Measurements from ENCODE around the gene AHCY. TPM values are rescaled to one million over a fixed set of nuclear protein-coding genes. Genes with fewer than 3 reads are reported as not detected.
"Not testable (repeated sequence)": the region's sequence is repeated elsewhere in the genome, so short reads cannot be mapped to it uniquely, and the experiment has no call there.

AHCY gene
- total RNA-seq (2014; rRNA removed; shearing (Covaris generic)), result 154 and 162 TPM in 2 replicates

DNA sequence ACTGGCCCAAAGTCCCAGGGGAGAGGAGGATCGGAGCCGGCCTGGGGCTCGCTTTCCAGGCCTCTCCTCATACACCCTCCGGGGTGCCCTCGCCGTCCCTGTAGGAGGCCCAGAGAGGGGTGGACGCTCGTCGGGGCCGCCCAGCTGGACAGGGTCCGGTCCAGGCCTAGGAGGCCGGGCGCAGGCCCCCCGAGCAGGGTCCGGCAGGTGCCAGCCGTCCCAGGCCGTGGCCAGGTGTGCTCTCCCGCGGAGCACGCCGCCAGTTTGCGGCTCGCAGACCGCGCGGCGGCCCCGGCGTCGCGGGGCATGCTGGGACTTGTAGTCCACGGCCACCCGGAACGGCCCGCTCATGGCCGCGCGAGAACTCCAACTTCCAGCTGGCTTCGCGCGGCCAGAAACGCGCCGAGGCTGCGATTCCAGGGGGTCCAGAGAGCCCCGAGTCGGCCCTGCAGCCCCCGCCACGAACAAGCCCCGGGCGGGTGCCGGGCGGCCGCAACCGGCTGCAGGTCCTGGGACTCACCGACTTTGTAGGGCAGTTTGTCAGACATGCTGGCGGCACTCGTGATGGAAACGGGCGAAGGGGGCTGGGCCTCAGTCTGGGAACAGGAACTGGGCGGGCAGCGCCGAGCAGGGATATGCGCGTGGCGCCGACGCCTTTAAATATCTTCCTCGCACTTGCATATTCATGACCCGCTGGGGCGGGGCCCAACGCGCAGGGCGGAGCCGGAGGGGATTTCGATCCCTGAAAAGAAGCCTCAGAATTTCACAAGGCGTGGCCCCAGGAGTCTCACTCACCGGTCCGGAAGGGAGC lies at the start of gene AHCY:
Gene AHCY, minus strand, starts transcription at position 633 of the 811 bp plus-strand sequence. Its CDS starts 85 bp downstream, at position 548.
- peak; percentile 95 for DNase-seq (ENCODE audit: low spot score)

GRCh38 chr20:34350095-34350494 lies 46.9 kb upstream of the AHCY start:
- no peak for DNase-seq (ENCODE audit: low spot score)

- no peak for DNase-seq (ENCODE audit: low spot score)
These were observed 44.4 kb upstream of the AHCY start for GRCh38 chr20:34347571-34347970.

DNA sequence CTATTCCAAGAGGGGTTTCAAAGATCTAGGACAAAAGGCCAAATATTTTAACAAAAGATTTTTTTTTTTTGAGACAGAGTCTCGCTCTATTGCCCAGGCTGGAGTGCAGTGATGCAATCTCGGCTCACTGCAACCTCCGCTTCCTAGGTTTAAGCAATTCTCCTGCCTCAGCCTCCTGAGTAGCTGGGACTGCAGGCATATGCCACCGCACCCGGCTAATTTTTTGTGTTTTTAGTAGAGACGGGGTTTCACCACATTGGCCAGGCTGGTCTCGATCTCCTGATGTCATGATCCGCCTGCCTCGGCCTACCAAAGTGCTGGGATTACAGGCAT lies 43.3 kb upstream of the AHCY start:
- not testable (repeated sequence) for DNase-seq (ENCODE audit: low spot score)

DNA sequence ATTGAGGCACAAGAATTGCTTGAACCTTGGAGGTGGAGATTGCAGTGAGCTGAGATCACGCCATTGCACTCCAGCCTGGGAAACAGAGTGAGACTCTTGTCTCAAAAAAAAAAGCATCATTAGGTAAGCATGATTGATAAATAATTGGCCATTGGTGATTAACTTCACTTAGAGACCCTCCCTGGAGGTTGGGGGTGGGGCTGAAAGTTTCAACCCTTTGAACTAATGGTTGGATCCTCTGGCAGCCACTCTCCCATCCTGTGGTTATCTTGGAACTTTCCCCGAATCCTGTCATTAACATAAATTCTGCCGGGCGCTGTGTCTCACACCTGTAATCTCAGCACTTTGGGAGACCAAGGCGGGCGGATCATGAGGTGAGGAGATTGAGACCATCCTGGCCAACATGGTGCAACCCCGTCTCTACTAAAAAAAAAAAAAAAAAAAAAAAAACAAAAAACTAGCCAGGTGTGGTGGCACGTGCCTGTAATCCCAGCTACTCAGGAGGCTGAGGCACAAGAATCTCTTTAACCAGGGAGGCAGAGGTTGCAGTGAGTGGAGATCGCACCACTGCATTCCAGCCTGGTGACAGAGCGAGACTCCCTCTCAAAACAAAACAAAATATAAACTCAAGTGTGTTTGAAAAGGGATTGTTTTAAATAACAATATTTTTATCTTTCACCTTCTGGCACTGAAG lies 42.8 kb upstream of the AHCY start:
- not testable (repeated sequence) for DNase-seq (ENCODE audit: low spot score)

DNA sequence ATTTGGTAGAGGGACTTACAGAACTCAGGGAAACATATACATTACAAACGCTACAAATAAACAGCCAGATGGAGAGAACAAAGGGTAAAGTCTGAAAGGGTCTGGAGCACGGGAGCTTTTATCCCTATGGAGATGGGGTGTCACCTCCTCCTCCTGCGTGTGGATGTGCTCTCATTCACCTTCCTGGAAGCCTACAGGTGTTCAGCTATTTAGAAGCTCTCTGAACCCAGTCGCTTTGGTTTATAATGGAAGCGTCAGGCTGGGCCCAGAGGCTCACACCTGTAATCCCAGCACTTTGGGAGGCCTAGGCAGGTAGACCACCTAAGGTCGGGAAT lies 42.2 kb upstream of the AHCY start:
- no peak for DNase-seq (ENCODE audit: low spot score)

DNA sequence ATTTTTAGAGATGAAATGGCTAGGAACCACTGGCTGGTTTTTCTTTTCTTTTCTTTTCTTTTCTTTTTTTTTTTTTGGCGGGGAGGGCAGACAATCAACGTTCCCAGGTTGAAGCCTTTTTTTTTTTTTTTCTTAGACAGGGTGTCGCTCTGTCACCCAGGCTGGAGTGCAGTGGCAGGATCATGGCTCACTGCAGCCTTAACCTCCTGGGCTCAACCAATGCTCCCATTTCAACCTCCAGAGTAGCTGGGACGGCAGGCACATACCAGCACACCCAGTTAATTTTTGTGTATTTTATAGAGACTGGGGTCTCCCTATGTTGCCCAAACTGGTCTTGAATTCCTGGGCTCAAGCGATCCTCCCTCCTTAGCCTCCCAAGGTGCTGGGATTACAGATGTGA lies 41.1 kb upstream of the AHCY start:
- no peak for DNase-seq (ENCODE audit: low spot score)

DNA sequence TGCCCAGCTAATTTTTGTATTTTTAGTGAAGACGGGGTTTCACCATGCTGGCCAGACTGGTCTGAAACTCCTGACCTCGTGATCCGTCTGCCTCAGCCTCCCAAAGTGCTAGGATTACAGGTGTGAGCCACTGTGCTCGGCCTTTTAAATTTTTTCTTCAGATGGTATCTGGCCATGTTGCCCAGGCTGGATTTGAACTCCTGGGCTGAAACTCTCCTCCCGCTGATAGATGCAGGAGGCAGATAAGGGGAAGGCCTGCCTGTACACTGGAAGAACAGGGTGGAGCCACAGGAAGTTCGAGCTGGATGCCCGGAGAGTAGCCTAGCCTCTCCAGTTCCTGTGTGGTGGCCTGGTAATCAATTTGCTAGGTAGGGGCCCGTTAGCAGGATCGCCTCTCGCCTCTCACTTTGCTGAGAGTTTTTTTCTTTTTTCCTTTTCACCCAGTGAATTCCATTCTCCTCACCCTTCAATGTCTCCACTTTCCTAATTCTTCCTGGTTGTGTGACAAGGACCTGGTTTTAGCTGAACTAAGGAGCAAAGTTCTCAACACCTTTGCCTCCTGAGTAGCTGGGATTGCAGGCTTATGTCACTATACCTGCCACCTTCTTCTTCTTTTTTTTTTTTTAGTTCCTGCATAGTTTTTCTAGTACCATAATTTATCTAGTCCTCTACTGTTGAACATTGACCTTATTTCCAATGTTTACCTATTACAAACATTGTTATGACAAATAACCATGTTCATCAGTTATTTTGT lies 40.5 kb upstream of the AHCY start:
- DNase-seq (ENCODE audit: low spot score), result no peak

DNA sequence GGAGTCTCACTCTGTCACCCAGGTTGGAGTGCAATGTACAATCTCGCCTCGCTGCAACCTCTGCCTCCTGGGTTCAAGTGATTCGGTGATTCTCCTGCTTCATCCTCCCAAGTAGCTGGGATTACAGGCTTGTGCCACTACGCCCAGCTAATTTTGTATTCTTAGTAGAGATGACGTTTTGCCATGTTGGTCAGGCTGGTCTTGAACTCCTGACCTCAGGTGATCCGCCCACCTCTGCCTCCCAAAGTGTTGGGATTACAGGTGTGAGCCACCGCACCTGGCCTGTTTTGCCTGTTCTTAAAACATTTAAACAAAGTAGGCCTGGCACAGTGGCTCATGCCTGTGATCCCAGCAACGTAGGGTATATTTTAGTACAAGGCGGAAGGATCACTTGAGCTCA lies 38.0 kb upstream of the AHCY start:
- not testable (repeated sequence) for DNase-seq (ENCODE audit: low spot score)

GRCh38 chr20:34340726-34341125 lies 37.6 kb upstream of the AHCY start:
- not testable (repeated sequence) for DNase-seq (ENCODE audit: low spot score)

GRCh38 chr20:34337982-34338726 lies 35.0 kb upstream of the AHCY start:
- no peak for DNase-seq (ENCODE audit: low spot score)

DNA sequence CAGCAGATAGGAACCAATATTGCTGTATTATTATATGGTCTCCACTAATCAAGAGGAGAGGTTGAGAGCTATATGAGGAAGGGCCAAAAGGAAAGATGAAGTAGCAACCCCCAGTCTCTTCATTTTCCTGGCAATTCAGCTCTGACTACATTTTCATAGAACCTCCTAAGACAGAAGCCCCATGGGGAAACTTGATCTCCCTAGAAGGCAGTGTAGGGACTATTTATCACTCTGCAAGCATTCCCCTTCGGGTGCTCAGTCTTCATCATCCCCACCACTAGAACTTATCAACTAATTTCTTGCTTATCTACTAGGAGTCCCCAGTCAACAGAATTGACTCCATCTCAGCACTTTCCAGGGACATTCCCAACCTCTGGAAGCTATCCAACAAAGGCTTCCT lies 34.4 kb upstream of the AHCY start:
- no peak for DNase-seq (ENCODE audit: low spot score)

GRCh38 chr20:34334654-34335407 lies 31.7 kb upstream of the AHCY start:
- DNase-seq (ENCODE audit: low spot score), result no peak

DNA sequence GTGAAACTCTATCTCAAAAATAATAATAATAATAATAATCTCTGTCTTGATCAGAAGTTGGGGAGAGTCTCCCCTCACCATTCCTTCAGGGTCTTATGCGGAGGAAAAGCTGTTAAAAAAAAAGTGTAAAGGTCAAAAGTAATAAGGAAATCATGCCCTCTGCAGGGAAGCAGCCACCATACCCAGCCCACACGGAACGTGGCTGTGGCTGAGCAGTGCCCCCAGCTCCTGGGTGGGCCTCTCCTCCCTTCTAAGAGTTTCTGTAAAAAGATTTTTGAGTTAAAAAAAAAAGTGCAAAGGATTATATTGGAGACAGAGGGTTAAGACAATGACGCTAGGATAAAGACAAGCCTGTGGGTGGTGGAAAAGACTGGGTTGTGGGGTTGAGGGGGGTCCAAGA lies 30.6 kb upstream of the AHCY start:
- DNase-seq (ENCODE audit: low spot score), result no peak

GRCh38 chr20:34332262-34332920 lies 29.2 kb upstream of the AHCY start:
- DNase-seq (ENCODE audit: low spot score), result no peak

DNA sequence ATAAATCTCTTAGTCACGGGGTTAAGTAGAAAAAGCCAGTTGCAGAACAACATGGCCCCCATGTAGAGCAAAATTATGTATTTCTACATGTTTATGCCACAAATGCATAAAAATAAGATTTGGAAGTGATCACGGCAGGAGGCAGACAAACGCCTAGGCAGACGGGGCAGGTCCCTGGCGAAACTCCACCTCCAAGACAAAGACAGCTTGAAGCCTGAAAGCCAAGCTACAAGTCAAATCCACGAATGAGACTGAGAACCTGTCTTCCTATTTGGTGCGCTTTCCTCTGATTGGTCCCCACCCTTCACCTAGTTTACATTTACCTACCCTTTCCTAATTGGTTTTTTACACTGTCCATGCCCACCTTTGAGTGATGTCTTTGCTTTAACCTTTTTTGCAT lies 28.7 kb upstream of the AHCY start:
- no peak for DNase-seq (ENCODE audit: low spot score)

DNA sequence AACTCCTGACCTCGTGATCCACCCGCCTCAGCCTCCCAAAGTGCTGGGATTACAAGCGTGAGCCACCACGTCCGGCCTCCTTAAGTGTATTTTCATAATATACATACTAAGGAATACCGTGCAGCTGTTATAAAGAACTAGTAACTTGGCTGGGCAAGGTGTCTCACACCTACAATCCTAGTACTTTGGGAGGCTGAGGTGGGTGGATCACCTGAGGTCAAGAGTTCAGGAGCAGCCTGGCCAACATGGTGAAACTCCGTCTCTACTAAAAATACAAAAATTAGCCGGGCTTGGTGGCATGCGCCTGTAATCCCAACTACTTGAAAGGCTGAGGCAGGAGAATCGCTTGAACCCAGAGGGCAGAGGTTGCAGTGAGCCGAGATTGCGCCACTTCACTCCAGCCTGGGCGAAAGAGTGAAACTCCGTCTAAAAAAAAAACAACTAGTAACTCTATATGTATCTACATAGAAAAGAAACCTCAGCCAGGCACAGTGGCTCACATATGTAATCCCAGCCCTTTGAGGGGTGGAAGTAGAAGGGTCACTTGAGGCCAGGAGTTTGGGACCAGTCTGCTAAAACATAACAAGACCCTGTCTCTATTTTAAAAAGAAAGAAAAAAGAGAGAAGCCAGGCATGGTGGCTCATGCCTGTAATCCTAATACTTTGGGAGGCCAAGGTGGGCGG lies 27.8 kb upstream of the AHCY start:
- DNase-seq (ENCODE audit: low spot score), result not testable (repeated sequence)

- DNase-seq (ENCODE audit: low spot score), result no peak
These were observed 25.9 kb upstream of the AHCY start for GRCh38 chr20:34328928-34329677.

DNA sequence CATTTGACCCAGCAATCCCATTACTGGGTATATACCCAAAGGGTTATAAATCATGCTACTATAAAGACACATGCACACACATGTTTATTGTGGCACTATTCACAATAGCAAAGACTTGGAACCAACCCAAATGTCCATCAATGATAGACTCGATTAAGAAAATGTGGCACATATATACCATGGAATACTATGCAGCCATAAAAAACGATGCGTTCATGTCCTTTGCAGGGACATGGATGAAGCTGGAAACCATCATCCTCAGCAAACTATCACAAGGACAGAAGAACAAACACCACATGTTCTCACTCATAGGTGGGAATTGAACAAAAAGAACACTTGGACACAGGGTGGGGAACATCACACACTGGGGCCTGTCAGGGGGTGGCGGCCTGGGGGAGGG lies 25.1 kb upstream of the AHCY start:
- not testable (repeated sequence) for DNase-seq (ENCODE audit: low spot score)

Data from H4 (cell line).